GM18498 (cell line): ENCODE data around the gene MGRN1.

Experiments
- ATAC-seq: cut with Tn5 transposase; IDR thresholded peaks from one replicate; pipeline ENCODE4 v1.9.1; 2021; ENCODE audit warnings: mild to moderate bottlenecking, moderate library complexity; ENCODE audit not compliant: unreplicated experiment

The MGRN1 gene

DNA sequence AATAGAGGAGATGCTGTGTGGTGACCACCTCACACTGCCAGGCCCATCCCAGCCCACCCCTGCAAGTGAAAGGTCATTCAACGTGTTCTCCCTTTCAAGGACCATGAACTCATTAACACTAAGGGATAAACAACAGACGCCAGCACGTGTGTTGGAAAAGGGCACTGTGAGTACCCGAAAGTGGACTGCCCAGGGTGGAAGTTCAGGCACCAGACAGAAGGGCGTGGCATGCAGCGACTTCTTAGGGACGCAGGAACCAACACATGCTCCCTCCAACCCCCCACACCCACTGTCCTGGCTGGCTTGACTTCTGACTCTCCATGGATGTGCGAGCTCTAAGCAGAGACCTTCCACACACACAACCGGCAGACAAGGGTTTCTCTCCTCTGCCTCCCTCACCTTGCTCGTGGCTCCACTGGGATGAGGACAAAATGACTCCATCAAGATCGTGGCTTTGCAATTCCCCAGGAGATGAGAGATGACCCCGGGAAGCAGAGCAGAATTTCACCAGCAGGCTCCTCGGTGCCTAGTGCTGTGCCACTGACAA, 20.9 kb upstream of the MGRN1 start:
- no peak for ATAC-seq

DNA sequence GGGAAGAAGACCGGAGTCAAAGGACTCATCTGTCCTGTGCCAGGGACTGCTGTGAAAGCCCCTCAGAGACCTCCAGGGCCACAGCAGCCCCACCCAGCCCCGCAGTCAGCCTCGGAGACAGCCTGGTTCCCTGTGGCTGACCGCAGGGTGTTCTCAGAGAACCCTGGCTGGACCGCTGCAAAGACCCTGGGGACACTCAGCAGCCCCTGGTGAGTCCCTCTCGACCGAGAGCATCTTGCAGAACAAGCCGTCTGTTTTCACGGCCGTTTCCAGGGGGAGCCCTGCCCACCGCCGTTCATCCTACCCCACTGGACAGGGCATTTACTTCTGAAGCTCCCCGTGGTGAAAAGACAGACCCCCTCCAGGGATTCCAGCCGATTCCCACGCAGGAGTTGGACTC, 20.2 kb upstream of the MGRN1 start:
- ATAC-seq: no peak

DNA sequence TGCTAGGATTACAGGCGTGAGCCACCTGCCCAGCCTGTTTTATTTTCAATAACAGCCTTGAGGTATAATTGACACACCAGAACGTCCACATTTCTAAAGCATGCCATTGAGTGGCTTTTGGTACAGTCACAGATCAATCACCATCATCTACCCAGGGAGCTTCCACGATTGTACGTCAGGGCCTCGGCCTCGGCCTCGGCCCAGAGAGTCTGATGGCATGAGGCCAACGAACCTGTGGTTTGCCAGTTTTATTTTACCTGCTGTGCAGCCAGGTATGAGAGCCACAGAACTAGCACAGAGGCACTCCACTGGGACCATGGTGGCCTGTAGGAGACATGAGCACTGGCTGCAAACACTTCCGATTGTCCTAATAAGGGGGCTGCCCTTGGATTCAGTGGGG, 18.3 kb upstream of the MGRN1 start:
- no peak for ATAC-seq

DNA sequence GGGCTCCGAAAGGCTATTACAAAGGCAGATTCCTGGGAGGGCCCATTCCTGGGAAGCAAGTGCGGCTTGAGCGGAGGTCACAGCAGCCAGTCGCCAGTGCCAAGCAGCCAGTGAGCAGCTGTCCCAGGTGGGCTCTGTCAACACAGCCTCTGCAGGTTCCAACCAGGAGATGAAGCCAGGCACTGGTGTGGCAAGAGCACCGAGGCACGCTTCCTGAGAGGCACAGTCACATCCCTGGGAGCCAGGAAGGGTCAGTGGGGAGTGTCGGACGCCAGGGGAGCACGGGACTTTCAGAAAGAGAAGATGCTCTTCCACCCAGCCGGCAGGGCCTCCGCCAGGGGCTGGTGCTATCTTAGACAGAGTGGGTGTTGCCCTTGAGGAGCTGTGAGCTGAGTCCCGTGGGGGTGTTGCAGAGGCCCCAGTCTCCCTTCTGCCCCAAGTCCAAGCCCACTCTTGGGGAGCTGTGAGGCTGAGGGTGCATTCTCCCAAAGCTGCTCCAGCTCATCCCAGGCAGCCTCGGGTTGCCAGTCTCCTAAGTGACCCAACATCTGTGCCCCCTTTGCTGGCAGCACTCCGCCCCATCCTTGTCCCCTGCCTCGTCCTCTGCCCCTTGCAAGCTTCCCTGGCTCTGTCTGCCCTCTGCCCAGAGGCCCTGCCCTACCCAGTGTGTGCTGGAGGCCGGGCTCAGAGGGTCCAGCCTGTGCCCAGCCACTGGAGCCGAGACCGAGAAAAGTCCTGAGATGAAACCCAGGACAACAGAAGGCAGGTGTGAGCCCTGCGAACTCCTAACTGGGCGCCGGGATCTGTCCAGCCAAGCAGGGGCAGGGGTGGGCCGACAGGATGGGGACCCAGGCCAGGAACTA, 16.6 kb upstream of the MGRN1 start:
- ATAC-seq: no peak

DNA sequence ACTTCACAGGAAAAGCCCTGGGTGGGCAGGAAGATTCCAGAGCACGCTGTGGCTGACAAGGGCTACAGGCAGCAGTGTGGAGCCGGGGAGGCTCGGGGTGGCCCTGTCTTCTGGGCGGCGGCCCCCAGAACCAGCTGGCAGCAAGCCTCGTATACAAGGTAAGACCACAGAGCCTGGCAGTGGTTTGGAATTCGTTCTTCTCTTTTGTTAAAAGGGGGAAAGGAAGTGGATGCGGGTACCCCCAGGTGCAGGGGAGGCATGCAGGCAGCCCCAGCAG, 16.0 kb upstream of the MGRN1 start:
- no peak for ATAC-seq

DNA sequence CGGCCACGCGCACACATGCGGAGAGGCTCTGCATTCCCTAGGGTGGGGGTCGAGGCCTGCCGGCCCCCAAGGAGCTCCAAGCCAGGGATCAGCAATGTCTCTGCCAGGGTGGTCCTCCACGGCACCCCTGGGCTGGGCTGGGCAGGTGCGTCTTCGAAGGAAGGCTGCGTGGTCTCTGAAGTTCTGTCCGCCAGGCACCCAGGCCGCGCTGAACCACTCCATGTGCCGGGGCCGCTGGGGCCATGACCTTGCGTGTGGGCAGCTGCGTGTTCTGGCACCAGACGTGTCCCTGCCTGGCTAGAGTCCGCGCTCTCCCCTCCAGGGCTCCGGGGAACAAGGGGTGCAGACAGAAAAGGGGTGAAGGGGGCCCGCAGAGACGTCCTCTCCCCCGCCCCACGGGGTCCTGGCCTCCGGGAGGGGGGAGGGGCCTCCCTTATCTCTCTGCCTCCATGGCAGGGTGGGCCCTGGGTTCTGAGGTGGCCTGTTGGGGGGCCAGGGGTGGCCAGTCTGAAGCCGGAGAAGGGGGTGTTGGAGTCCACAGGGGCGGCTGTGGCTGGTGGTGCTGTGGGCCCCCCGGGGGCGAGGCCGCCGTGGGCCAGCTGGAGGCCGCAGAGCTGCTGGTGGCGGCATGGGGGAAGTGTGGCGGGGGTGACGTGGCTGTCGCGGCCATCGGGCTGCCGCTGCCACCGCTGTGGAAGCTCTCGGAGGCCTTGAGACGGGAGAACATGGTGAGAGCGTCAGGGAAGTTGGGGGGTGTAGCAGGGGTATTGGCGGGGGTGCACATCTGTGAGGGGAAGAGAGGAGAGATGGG, 15.2 kb upstream of the MGRN1 start:
- no peak for ATAC-seq

DNA sequence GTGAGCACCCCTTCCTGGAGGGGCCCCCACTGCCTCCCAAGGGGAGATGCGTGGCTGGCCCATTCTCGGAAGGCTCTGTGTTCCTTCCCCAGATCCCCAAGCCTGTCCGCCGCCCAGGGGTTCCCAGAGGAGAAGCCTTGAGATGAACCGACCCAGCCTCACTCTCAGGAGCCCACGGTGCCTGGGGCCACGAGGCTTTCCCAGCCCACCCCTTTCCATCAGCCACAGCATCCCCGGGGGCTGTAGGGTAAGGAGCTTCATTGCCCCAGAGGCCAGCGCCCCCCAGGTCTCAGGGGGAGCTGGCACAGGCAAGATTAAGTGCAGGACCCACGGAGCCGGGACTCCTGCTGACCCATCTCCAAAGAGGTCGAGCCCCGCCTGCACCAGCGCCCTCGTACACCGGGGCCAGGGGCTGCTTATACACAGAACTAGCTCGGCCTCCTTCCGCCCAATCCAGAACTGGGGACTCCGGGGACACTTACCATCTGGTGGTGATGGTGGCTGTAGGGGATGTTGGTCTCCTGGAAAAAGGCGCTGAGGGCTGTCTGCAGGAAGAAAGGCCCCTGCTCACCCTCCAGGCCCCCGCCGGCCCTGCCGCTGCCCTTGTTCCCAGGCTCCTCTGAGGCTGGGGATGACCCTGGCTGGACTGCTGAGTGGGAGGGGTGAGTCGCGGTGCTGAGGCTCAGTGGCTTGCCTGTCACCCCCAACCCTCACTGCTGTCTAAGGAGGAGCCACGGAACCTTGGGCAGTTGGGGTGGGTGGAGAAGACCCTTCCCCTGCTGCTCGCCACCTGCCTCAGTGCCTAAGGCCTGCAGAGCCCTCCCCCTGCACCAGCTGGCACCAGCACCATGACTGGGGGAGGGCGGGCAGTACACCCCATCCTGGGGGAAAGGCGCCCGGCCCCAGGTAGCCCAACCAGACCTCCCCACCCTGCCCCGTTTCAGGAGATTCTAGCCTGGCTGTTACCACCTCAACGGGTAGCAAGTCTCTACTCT, 14.3 kb upstream of the MGRN1 start:
- no peak for ATAC-seq

DNA sequence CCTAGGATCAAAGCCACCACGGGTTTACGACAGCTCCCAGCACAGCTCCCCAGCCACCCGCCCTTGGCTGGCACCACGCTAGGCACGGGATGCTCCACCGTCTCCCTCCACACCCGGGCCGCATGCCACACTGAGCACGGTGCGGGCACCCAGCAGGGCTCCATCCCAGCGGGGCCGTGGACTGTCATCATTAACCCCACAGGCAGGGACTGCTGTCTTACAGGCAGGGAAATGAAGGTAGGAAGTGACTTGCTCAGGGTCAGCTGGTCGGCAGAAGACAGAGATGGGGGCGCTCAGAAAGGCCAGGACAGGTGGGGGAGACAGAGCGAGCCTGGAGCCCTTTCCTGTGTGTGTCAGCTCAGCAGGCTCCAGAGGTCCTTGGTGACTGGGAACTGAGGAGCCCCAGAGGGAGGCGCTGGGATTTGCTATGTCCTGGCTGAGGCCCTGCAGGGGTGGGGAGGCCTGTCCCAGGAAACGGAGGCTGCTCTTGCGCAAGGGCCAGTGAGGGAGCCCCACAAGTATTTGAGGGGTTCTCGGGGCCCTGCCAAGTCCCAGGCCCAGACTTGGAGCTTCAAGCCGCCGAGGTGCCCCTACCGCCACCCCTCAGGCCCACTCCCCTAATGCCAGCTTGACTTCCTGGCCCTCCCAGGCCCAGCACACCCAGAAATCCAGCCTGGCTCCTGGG, 13.1 kb upstream of the MGRN1 start:
- ATAC-seq: no peak

DNA sequence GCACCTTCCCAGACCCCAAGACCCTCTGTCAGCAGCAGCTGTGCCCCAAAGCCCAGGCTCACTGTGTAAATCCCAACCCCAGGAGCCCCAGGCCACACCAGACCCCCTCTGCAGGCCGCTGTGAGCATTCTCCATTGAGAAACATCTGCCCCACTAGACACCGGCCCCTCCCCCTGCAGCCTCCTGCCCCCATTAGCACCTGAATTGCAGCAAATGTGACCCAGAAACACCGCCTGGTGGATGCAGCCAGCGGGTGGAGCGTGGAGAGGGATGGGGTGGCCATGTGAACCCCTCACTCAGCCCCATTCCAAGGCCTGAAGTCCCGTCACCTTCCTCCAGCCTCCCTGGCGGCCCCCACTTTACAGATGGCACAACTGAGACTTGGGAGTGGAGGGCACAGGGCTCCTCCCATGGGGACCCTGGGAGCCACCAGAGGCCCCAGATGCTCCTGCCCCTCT, 12.1 kb upstream of the MGRN1 start:
- ATAC-seq: no peak

DNA sequence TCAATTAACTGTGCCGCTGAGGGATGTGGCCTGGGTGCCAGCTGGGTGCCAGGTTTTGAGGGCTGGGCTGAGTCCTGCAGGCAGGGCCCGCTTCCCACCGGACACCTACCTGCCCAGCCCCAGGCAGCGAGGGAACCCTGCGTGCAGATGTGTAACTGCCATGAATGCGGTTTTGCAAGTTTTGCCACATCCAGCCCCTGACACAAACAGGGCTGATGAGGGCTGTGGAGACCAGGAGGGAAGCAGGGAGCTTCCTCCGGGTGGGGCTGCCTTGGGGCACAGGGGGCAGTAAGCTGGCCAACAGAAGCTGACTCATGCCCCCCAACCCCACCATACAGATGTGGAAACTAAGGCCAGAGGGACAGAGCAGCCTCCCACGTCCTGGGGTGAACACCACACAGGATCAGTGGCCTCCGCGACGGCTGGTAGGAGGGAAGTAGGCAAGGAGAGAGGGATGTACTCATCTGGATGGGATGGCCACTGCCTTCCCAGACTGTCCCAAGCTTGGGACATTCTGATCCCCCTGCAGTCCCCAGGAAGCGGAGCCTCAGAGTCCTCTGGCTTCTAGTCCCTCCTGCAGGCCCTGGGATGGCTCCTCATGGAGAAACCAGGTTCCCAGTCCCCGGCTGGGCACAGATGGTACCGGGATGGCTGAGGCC, 11.5 kb upstream of the MGRN1 start:
- ATAC-seq: no peak

DNA sequence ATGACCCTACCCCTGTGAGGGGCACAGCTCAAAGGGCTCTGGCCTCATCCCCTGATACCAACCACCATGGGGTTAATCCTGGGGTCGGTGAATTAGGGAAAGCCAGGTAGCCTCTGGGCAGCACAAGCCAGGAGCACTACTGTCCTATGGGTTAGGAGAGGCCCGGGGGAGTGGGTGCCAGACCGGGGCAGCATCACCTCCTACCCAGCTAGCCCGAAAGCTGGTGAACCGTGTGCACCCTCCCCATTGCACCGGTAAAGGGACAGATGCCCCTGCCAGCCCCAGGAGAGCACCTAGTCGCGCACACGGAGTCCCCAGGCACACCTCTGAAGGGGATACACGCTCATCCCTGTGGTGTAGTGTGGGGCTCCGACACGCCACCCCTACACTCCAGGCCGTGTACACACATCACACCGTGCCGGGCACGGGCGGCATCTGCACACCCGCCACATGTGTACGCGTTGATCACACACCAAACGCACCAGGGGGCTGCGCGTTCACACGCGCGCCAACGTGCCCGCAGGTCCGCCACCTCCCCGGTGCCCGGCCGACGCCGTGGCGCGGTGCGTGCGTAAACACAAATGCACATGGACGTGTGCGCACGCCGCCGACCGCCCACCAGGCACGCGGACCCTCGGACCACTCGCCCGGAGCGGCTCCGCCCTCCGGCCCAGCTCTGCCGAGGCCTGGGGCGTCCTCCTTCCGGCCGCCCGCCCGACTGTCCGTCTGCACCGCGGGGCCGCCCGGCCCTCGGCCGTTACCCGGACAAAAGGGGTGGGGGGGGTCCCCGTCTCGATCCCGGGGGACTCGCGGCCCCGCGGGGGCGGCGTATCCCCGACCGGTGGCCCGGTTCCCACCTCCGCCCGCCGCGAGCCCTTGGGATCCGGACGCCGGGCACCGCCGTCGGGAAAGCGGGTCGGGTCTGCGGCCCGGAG, 10.7 kb upstream of the MGRN1 start:
- no peak for ATAC-seq

DNA sequence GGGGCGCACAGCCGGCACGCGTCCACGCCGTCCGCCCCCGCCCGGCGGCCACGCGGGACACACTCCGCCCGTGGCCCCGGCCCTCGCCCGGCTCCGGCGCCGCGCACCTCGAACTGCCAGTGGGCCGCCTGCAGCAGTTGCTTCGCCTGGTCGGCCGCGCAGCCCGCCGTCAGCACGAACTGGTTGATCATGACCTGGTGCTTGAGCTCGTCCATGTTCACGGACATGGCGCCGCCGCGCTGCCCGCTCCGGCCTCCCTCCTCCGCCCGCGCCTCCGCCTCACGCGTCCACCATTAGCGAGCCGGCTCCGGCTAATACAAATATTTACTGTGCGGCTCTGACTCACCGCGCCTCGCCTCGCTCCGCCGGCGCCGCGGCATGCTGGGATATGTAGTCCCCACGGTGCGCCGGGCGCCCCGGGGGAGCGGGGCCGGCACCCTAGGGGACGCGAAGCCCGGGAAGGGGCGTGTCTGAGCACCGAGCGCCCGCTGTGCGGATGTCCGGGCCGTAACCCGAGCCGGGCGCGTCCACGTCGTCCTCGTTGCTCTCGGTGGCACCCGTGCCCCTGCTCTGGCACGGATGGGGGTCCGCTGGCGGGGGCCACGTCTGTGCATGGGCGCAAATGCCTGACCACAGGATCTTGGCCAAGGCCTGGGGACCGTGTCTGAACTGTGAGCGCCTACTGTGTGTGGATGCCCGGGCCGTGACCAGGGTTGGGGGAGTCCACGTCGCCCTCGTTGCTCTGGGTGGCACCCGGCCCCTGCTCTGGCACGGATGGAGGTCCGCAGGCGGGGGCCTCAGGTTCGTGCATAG, 9.8 kb upstream of the MGRN1 start, which contains the start of gene UBALD1:
UBALD1 (minus strand) TSS at position 318 of the 813 bp plus-strand sequence; CDS start at position 227, 91 bp downstream.
- peak; percentile 59 for ATAC-seq

DNA sequence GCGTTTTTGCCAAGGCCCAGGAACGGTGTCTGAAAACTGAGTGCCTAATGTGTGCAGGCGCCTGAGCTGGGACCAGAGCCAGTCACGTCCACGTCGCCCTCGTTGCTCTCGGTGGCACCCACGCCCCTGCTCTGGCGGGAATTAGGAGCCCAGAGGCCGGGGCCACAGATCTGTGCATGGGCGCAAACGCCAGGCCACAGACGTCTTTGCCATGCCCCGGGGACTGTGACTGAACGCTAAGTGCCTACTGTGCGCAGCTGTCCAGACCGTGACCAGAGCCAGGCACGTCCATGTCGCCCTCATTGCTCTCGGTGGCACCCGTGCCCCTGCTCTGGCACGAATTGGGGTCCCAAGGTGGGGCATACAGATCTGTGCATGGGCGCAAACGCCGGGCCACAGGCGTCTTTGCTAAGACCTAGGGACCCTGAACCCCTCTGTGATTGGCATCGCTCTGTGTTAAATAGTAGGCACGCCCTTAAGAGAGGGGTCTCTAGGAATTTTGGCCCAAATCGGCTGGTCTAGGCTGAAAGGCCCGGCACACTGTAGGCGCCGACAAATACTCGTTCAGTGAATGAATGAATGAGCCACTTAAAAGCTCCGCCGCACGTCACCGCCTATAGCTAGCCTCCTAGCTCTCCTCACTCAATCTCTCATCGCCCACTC, 9.1 kb upstream of the MGRN1 start:
- no peak for ATAC-seq

DNA sequence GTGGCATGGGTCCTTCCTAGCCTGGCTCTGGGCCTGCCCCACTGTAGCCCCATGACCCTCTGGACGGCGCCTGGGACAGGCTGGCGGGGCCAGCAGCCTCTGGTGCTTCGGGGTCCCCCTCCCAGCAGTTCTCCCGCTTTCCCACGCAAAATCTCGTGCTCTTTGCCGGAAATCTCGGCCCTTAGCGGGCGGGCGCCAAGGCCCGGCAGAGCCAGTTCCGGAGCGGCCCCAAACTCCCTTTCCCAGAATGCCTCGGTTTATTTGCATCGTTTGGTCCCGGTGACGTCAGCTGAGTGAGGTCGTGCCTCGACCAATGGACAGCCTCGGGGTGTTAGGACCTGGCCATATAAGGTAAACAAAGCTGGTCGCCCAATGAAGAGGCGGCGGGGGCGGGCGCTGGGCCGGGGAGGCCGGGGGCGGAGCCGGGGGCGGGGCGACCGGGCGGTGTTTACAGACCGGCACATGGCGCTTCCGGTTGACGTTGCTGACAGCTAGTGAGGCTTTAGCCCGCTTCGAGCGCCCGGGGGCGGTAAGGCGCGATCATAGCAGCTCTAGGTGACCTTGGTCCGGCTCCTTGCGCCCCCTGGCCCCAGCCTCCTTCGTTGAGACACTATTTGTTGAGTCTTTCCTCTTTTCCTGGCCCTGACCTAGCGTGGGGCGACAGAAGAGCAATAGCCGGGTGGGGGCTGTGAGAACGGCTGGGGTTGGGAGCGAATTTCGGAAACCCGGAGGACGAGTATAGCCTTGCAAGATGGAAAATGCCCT, 8.4 kb upstream of the MGRN1 start:
- ATAC-seq: peak; percentile 77

DNA sequence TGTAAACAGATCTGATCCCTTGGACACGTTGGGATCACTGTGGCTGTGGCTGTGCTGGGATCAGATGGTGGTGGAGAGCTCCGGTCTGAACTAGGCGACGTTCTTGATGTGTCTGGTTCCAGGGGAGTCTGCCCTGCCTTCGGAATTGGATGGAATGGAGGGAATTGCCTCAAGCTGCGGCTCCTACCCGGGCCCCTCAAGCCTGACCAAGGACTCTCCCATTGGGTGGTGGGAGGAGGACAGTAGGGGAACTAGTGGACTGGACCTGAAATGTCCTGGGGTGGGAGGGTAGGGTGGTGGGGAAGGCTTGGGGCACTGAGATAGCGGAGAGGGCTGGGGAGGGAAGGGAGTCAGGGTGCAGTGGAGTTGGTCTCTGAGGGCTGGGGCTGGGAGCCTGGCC, 6.7 kb upstream of the MGRN1 start:
- no peak for ATAC-seq

DNA sequence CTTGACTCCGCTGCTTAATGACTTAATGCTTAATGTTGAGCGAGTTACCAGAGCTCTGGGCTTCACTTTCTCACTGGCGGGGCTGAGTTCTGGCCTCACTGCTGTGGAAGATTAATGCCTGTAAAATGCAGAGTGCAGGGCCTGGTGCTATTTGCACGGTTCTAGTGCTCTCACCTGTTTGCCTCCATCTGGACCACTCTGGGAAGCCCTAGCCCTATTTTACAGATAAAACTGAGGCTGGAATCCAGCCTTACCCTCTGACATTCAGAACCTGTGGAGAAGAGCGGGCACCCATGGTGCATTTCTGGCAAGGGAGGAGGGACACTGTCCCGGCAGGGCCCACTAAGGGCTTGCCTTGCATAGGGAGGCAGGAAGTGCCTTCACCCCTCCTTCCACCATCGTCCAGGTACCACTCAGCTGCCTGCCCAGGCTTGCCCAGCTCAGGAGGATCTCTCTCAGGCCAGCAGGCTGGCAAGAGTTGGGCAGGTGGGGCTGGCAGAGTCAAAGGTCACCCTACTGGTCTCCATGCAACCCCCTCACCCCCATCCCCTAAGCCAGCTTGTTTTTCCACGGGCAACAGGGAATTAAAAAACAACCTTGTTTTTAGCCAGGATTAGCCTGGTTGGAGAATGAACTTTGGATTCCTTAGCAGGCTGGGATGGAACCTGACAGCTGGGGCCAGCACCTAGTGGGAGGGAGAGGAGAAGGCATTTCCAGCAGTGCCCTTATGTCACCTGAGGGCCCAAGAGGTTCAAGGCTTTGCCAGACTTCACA, 5.8 kb upstream of the MGRN1 start:
- ATAC-seq: no peak
